Peyer's patch (tissue), 4 donors: Measurements from ENCODE around the gene ROBO1. TPM values are rescaled to one million over a fixed set of nuclear protein-coding genes. Genes with fewer than 3 reads are reported as not detected.

Experiments used
- DNase-seq, 3 donors: peaks; one replicate each; pipeline ENCODE4 v3.0.0-alpha.2; 2017 to 2019
- H3K27ac ChIP-seq, 4 donors: fragments of 200-600 bp; sonication (generic); one replicate each; pipeline ENCODE4 v1.5.1; 2016 to 2019
- H3K27me3 ChIP-seq, 2 donors: fragments of 200-600 bp; sonication (generic); one replicate each; pipeline ENCODE4 v1.5.1; 2019
- H3K36me3 ChIP-seq, 3 donors: fragments of 200-600 bp; sonication (generic); one replicate each; pipeline ENCODE4 v1.5.1; 2016 to 2019
- H3K4me1 ChIP-seq, 4 donors: fragments of 200-600 bp; sonication (generic); one replicate each; pipeline ENCODE4 v1.5.1; 2016 to 2019
- H3K4me3 ChIP-seq, 4 donors: fragments of 200-600 bp; sonication (generic); 1 replicate in 3 of 4; 2 replicates in 1 of 4; pipeline ENCODE4 v1.5.1; 2016 to 2019; ENCODE audit warnings: mild to moderate bottlenecking in 1 of 4
- H3K9me3 ChIP-seq, 4 donors: fragments of 200-600 bp; sonication (generic); one replicate each; pipeline ENCODE4 v1.5.1; 2016 to 2019; ENCODE audit warnings: mild to moderate bottlenecking in 1 of 4
- CTCF ChIP-seq, 6 experiments: fragments of 450-650 bp in 4 of 6; fragments of 200-600 bp in 2 of 6; sonication (generic) in 1 of 6; IDR thresholded peaks; one replicate each; pipeline ENCODE4 v1.5.1; 2017 to 2019; ENCODE audit warnings: antibody characterized with exemption in 6 of 6, mild to moderate bottlenecking in 3 of 6, moderate library complexity in 1 of 6
- POLR2A ChIP-seq, 2 donors: fragments of 450-650 bp; IDR thresholded peaks; one replicate each; pipeline ENCODE4 v1.5.1; 2017; ENCODE audit warnings: antibody characterized with exemption in 2 of 2, mild to moderate bottlenecking in 2 of 2, moderate library complexity in 2 of 2
- total RNA-seq, 4 donors: library from RNA; depleted of rRNA; stranded (reverse); fragments of >200 nt; gene quantifications; one replicate each; pipeline ENCODE4 v1.1.0, GENCODE V29; 2016

Gene ROBO1
- total RNA-seq, 4 donors from 2014 or later: 9.5 to 41.3 (median 24.2) TPM

GRCh38 chr3:79453600-79453999 is 314.2 kb downstream of the ROBO1 start:
- no peak for TF ChIP-seq POLR2A (IDR thresholded peaks at IDR 0.05)
- no peak for TF ChIP-seq CTCF (IDR thresholded peaks at IDR 0.05)
- Histone ChIP-seq H3K27ac (no peak overlapping the region), H3K27me3 (no peaks in the 10 kb centered on the region), H3K9me3 (no peaks in the 10 kb centered on the region), H3K4me3 (no peak overlapping the region), H3K36me3 (no peaks in the 10 kb centered on the region), H3K4me1 (no peaks in the 10 kb centered on the region)
- DNase-seq: no peak

- DNase-seq: no peak
- Histone ChIP-seq H3K27ac (no peak overlapping the region), H3K4me3 (no peak overlapping the region), H3K9me3 (no peaks in the 10 kb centered on the region), H3K36me3 (no peaks in the 10 kb centered on the region), H3K27me3 (no peaks in the 10 kb centered on the region), H3K4me1 (no peaks in the 10 kb centered on the region)
- TF ChIP-seq POLR2A (IDR thresholded peaks at IDR 0.05) (no peak), CTCF (IDR thresholded peaks at IDR 0.05) (no peak)
Observed at GRCh38 chr3:79436387-79436786, 331.4 kb downstream of the ROBO1 start.

GRCh38 chr3:79427081-79427480 is 340.7 kb downstream of the ROBO1 start:
- Histone ChIP-seq H3K27me3 (no peaks in the 10 kb centered on the region), H3K27ac (no peak overlapping the region), H3K4me3 (no peak overlapping the region), H3K4me1 (no peaks in the 10 kb centered on the region), H3K36me3 (no peaks in the 10 kb centered on the region), H3K9me3 (no peaks in the 10 kb centered on the region)
- no peak for TF ChIP-seq POLR2A (IDR thresholded peaks at IDR 0.05)
- no peak for TF ChIP-seq CTCF (IDR thresholded peaks at IDR 0.05)
- no peak for DNase-seq

GRCh38 chr3:79424811-79425210 is 343.0 kb downstream of the ROBO1 start:
- no peaks in the 10 kb centered on the region for H3K27me3 ChIP-seq
- TF ChIP-seq CTCF (IDR thresholded peaks at IDR 0.05) (no peak), POLR2A (IDR thresholded peaks at IDR 0.05) (no peak)
- no peaks in the 10 kb centered on the region for H3K36me3 ChIP-seq

GRCh38 chr3:79423417-79423816 is 344.4 kb downstream of the ROBO1 start:
- no peak overlapping the region for H3K27ac ChIP-seq
- H3K9me3 ChIP-seq: no peaks in the 10 kb centered on the region
- no peaks in the 10 kb centered on the region for H3K27me3 ChIP-seq
- TF ChIP-seq CTCF (IDR thresholded peaks at IDR 0.05) (no peak), POLR2A (IDR thresholded peaks at IDR 0.05) (no peak)
- no peak overlapping the region for H3K4me3 ChIP-seq
- H3K4me1 ChIP-seq: no peaks in the 10 kb centered on the region
- DNase-seq: no peak
- no peaks in the 10 kb centered on the region for H3K36me3 ChIP-seq

More at GRCh38 chr3:79424811-79425210, 343.0 kb downstream of the ROBO1 start:
- H3K4me3 ChIP-seq: no peak overlapping the region
- H3K9me3 ChIP-seq: no peaks in the 10 kb centered on the region
- H3K27ac ChIP-seq: no peak overlapping the region
- DNase-seq: no peak
- H3K4me1 ChIP-seq: no peaks in the 10 kb centered on the region

- H3K9me3 ChIP-seq: no peaks in the 10 kb centered on the region
- no peaks in the 10 kb centered on the region for H3K4me1 ChIP-seq
- no peak for TF ChIP-seq POLR2A (IDR thresholded peaks at IDR 0.05)
- TF ChIP-seq CTCF (IDR thresholded peaks at IDR 0.05): no peak
- no peaks in the 10 kb centered on the region for H3K27me3 ChIP-seq
- H3K27ac ChIP-seq: no peak overlapping the region
- H3K36me3 ChIP-seq: no peaks in the 10 kb centered on the region
- H3K4me3 ChIP-seq: no peak overlapping the region
- no peak for DNase-seq
Observed at GRCh38 chr3:79421273-79421672, 346.5 kb downstream of the ROBO1 start.
